GM18870 (cell line): ENCODE results near the gene SPANXN5.
"Not testable (repeated sequence)": the region's sequence is repeated elsewhere in the genome, so short reads cannot be mapped to it uniquely, and the experiment has no call there.

Experiments used
- ATAC-seq: cut with Tn5 transposase; IDR thresholded peaks from one replicate; pipeline ENCODE4 v1.9.1; 2021; ENCODE audit warnings: moderate library complexity; ENCODE audit not compliant: unreplicated experiment

Gene SPANXN5

GRCh38 chrX:52797327-52797726 lies at the start of gene SPANXN5:
TSS of gene SPANXN5 (minus strand) at chrX:52797427. CDS start at chrX:52797348, 79 bp downstream.
- ATAC-seq, result not testable (repeated sequence)

DNA sequence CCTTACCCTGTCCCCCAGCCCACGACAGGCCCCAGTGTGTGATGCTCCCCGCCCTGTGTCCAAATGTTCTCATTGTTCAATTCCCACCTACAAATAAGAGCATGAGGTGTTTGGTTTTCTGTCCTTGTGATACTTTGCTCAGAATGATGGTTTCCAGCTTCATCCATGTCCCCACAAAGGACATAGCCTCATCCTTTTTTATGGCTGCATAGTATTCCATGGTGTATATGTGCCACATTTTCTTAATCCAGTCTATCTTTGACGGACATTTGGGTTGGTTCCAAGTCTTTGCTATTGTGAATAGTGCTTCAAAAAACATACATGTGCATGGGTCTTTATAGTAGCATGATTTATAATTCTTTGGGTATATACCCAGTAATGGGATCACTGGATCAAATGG lies 46.4 kb upstream of the SPANXN5 start:
- not testable (repeated sequence) for ATAC-seq

DNA sequence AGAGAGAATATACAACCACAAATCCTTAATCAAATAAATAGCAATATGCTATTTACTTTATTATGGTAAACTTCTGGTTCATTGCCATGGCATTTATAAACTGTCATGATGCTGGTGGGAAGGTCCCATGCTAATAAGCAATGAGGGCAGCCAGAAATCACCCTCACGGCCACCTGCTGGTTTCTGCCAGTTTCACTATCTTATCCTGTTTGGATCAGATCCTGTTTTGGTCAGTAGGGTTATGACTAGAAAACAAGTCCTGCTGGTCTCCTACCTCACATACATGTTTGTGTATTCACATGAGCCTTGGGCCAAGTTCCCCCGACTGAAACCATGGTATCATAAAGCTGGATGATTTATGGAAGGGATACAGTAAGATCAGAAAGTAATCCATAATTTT lies 41.9 kb upstream of the SPANXN5 start:
- ATAC-seq, result no peak

GRCh38 chrX:52830551-52830950 lies 33.3 kb upstream of the SPANXN5 start:
- ATAC-seq, result no peak

GRCh38 chrX:52824608-52825007 lies 27.4 kb upstream of the SPANXN5 start:
- no peak for ATAC-seq

DNA sequence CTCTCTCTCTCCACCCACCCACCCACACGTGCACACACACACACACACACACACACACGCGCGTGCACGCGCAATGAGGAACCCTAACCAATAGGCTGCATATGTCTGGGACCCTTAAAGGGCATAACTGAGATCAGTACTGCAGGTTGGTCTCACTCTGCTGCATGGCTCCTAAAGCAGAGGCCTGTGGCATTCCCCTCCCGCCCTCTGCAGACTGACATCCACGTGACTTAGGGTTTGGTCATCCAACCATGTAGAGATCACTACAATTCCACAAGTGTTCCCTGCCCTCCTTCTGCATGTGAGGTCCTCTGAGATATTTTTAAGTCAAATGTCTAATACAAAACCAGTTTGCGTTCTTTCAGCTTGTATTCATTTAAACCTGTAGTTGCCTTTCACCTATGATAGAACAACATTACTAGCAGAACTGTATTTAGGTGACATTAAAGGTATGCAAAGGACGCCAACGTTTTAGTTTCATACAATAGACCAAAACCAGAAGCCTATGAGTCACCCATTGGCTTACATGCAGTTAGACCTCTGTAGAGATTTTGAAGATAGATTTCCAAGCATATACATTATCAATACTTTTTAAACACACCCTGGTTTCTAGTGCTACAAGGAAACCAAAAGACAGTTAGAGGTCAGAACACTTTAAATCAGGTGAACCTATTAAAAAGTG lies 24.0 kb upstream of the SPANXN5 start:
- no peak for ATAC-seq

DNA sequence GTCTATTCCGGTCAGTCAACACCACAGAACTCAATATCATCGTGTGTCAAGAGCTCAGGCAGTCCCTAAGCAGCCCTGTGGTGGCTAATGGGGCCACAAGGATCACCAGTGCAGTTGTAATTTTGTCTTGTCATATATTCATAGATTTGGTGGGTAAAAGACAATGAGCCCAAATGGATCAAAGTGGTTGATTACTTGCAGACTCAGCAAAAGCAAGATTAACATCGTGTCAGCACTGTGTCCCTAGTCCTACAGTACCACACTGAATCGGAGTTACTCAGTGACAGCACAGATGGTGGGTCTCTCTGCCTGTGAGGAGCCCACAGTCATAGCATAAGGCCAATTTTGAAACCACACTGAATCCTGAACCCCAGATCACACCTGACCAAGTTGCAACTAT lies 22.6 kb upstream of the SPANXN5 start:
- ATAC-seq, result no peak

- no peak for ATAC-seq
Measured at GRCh38 chrX:52811065-52811625, 13.9 kb upstream of the SPANXN5 start, which contains the start of gene XAGE5. TSS of gene XAGE5 (plus strand) at chrX:52811287. CDS start at chrX:52812567, 1,280 bp downstream.

DNA sequence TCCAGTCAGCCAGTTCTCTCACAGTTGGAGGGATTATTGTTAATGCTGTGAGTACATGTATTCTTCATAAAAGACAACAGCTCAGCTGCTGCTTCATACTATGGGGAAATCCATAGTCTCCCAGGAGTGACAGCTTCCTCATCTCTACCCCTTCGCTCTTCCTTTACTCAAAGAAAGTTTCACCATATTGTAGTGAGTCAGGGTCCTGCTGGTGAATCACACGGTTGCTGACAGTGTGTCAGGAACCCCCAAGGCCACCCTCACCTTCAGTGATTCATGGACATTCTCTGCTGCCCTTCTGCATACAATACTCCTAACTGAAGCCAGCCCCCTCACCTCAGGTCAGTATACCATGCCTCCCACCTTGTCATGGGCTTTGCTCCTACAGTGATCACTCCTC lies 7.6 kb upstream of the SPANXN5 start:
- not testable (repeated sequence) for ATAC-seq

GRCh38 chrX:52773504-52773903 lies 23.7 kb downstream of the SPANXN5 start:
- not testable (repeated sequence) for ATAC-seq

- not testable (repeated sequence) for ATAC-seq
Measured at GRCh38 chrX:52765983-52766382, 31.2 kb downstream of the SPANXN5 start.

DNA sequence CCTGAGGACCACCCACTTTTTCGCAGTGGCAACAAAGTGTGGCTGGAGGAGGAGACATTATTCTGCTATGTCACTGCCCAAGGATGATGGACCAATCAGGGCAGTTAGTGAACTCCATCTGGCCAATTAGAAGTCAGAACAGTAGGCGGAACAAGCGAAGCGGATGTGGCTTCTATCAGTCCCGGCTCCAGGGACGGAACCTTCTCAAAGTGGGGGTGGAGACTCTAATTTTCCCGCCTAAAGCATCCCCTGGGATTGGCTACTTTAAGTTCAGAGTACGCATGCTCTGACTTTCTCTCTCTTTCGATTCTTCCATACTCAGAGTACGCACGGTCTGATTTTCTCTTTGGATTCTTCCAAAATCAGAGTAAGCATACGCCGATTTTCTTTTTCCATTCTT lies 46.3 kb downstream of the SPANXN5 start, which contains the start of gene SSX2B:
TSS of gene SSX2B (plus strand) at position 301 of the 400 bp plus-strand sequence. CDS start 1,429 bp downstream, outside the sequence.
- not testable (repeated sequence) for ATAC-seq
